ENCODE results near the gene TK2.

- TF ChIP-seq CTCF (IDR thresholded peaks at IDR 0.05; ENCODE audit: low read depth, low read length, missing input control) (no peak), JUND (IDR thresholded peaks at IDR 0.05) (no peak), REST (IDR thresholded peaks at IDR 0.05) (no peak)
Measured at GRCh38 chr16:66541388-66542355, 8.2 kb downstream of the TK2 start.

Measured in liver (tissue), 3 donors.